BJ (cell line): ENCODE results near the gene HTATIP2. TPM values are rescaled to one million over a fixed set of nuclear protein-coding genes. Genes with fewer than 3 reads are reported as not detected.
A peak's percentile ranks its signal among the peaks of the same experiment; 100 is the strongest.

Source experiments
- CTCF ChIA-PET: fragments of 350-600 bp; formaldehyde crosslinking; extraction: SDS; loops from one replicate; lab custom pipeline; 2021; ENCODE audit warnings: antibody characterized with exemption, inconsistent platforms; lab: Yijun Ruan, JAX
- POLR2A ChIA-PET: fragments of 300-600 bp; sonication (Branson Sonifier 250); formaldehyde crosslinking; extraction: SDS; loops from one replicate; lab custom pipeline; 2021; ENCODE audit warnings: antibody characterized with exemption; lab: Charles Lee
- DNase-seq: peaks from one replicate; pipeline ENCODE4 v3.0.0-alpha.2; 2011; ENCODE audit warnings: low read depth
- H3K27me3 ChIP-seq: 2 replicates; pipeline ENCODE4 v1.6.0; 2011; ENCODE audit warnings: low read length; ENCODE audit not compliant: control insufficient read depth, insufficient read depth
- H3K36me3 ChIP-seq: 2 replicates; pipeline ENCODE4 v1.5.1; 2011; ENCODE audit warnings: low read length; ENCODE audit not compliant: control insufficient read depth, insufficient read depth
- H3K4me3 ChIP-seq: 2 replicates; pipeline ENCODE4 v1.5.1; 2011; ENCODE audit warnings: low read depth, mild to moderate bottlenecking, control low read depth, low read length
- polyA plus RNA-seq: library from polyadenylated mRNA; depleted of rRNA; stranded (reverse); fragments of >200 nt; gene quantifications from 2 replicates; pipeline ENCODE4 v1.2.3, GENCODE V29; 2011
- TF ChIP-seq, protein P1 (sequence below): IDR thresholded peaks from 2 replicates; pipeline ENCODE4 v1.5.1; 2011; ENCODE audit warnings: low read depth, mild to moderate bottlenecking, control low read depth, inconsistent platforms, low read length, moderate library complexity; ENCODE audit not compliant: insufficient read depth

The HTATIP2 gene
- polyA plus RNA-seq, 1 experiment = 20.2 TPM

DNA sequence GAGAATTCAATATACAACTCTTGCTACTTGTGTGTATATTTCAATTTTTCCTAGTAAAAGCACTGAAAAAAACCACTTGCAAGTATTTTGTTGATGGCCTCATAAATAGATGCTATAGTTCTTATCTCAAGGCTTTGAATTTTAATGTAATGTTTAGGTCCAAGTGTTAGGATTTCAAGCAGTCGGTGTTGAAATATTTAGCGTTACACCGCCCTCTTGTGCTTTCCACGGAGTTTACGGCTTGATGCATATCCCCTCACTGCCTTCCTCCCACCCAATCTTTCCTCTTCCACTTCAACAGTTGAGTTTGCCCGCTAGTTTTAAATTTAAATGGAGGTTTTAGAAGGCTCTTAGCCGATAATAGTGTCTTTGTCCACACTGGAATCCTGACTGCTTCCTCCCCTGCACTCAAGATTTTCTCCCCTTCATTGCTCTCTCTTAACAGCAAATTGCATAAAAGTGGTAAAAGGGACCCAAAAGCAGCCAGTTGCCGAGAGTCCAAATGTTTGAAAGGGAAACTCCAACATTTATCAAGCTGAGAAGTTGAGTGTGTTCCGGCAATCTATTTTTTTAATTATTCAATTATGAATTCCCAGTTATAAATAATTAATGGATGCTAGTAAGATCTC is 25.9 kb upstream of the HTATIP2 start:
- Histone ChIP-seq H3K4me3 (no peak overlapping the region), H3K27me3 (peaks cover 8% of the 10 kb centered on the region), H3K36me3 (no peaks in the 10 kb centered on the region)
- TF ChIP-seq, protein P1, sequence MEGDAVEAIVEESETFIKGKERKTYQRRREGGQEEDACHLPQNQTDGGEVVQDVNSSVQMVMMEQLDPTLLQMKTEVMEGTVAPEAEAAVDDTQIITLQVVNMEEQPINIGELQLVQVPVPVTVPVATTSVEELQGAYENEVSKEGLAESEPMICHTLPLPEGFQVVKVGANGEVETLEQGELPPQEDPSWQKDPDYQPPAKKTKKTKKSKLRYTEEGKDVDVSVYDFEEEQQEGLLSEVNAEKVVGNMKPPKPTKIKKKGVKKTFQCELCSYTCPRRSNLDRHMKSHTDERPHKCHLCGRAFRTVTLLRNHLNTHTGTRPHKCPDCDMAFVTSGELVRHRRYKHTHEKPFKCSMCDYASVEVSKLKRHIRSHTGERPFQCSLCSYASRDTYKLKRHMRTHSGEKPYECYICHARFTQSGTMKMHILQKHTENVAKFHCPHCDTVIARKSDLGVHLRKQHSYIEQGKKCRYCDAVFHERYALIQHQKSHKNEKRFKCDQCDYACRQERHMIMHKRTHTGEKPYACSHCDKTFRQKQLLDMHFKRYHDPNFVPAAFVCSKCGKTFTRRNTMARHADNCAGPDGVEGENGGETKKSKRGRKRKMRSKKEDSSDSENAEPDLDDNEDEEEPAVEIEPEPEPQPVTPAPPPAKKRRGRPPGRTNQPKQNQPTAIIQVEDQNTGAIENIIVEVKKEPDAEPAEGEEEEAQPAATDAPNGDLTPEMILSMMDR = peak; percentile 48
- CTCF ChIA-PET = interaction anchor here (1.2 kb wide), 1 partner anchor 445 kb away, joined by 3 read pairs; no protein-coding TSS in a partner anchor
- POLR2A ChIA-PET = no interaction called here
- no peak for DNase-seq

DNA sequence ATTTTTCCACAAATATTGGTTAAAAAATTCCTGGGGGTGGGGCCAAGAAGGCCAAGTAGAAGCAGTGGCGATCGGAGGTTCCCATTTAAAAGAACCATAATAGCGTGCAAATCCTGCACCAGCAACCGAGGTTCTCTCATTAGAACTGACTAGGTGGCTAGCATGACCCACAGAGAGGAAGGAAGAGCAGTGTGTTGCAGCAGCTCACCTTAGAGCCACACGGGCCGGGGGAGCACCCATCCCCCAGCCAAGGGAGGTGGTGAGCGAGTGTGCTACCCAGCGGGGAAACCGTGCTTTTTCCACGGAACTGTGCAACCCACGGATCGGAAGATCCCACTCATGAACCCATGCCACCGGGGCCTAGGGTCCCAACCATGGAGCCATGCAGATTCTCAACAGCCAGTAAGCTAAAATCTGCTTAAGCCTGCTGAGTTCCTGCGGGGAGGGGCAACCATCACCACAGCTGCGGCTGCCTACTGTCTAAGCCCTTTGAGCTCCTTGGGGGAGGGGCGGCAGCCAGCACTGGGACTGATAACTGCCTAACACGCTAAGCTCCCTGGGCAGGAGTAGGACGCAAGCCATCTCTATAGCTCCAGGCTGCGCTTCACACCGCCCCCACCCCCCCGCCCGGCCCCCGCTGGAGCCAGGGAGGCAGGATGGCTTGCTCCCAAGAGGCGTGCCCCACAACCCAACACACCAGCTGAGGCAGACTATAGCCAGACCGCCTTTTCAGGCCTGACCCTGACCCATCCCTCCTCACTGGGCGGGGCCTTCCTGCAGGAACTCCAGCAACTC is 21.0 kb upstream of the HTATIP2 start:
- Histone ChIP-seq H3K36me3 (no peaks in the 10 kb centered on the region), H3K27me3 (peaks cover 11% of the 10 kb centered on the region), H3K4me3 (no peak overlapping the region)
- DNase-seq = no peak
- TF ChIP-seq, protein P1 = no peak
- CTCF ChIA-PET = interaction anchor here (4.8 kb wide), 1 partner anchor 11 kb away, joined by 46 read pairs; no protein-coding TSS in a partner anchor
- POLR2A ChIA-PET = no interaction called here

DNA sequence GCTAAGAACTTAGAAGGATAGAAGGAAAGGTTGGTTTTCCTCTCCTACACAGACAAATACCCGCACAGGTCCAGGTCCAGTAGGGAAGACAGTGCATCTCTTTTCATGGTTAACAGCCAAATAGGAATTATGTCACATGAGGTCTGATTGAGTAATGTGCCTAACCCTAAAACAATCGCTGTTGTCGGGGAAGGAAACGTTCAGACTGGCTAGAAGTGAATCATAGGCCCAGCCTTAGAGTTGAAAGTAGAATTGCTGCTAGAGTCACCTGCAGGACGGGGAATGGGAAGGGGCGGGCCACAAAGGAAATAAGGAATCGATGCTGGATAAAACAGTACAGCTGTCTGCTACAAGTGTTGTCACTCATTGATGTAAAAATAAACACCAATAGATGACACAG is 12.4 kb upstream of the HTATIP2 start:
- no peak for DNase-seq
- ChIA-PET POLR2A (no interaction called here), CTCF (interaction anchor here (0.5 to 6.9 kb wide), 6 partner anchors 10 to 397 kb away, joined by 3 to 99 read pairs (median 24); no protein-coding TSS in a partner anchor)
- no peaks in the 10 kb centered on the region; the same call in 1 of the 2 replicates for H3K27me3 ChIP-seq
- TF ChIP-seq, protein P1 = no peak
- H3K4me3 ChIP-seq = no peak overlapping the region
- H3K36me3 ChIP-seq = no peaks in the 10 kb centered on the region

DNA sequence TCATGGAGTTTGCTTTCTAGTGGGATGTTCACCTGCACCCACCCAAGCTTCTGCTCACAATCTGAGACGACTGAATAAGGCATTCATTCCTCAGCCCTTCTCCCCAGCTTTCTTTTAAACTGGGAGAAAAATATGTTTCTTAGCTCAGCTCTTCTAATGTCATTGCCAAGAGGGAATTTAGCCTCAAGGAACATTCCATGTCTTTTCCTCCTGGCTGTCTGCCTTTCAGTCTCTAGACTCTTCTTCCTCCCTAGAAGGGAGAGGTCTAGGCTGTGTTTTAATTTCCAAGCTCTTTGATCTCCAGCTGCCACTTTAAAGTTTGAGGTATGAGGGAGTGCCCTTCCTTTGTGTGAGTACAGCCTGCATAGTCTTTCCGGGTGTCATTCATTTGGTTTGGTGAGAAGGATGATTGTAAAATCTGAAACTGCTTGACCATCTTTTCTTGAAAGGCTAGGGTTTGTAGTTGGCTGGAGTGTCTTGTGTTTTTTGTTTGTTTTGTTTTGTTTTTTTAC is 11.7 kb upstream of the HTATIP2 start:
- ChIA-PET CTCF (interaction anchor here (0.5 to 6.9 kb wide), 11 partner anchors 9 to 423 kb away, joined by 3 to 99 read pairs (median 4); partner anchors contain the start of gene HTATIP2), POLR2A (no interaction called here)
- DNase-seq = no peak
- no peaks in the 10 kb centered on the region for H3K36me3 ChIP-seq
- H3K27me3 ChIP-seq = peaks cover 3% of the 10 kb centered on the region; the same call in 1 of the 2 replicates
- TF ChIP-seq, protein P1 = no peak
- H3K4me3 ChIP-seq = no peak overlapping the region
